OCI-LY3 (cell line): ENCODE data around the gene CAMK2D.

ENCODE experiments used
- EZH2phosphoT487 ChIP-seq: fragments of 200-600 bp; shearing (Covaris generic); IDR thresholded peaks from 2 replicates; pipeline ENCODE4 v1.6.1; 2018; ENCODE audit warnings: antibody characterized with exemption, mixed run types, low read depth
- TF ChIP-seq, protein P1 (sequence below): fragments of 200-600, 300-600 bp; sonication (generic); IDR thresholded peaks from 2 replicates; pipeline ENCODE4 v1.5.1; 2014; ENCODE audit warnings: antibody characterized with exemption, low read length, low read depth

DNA sequence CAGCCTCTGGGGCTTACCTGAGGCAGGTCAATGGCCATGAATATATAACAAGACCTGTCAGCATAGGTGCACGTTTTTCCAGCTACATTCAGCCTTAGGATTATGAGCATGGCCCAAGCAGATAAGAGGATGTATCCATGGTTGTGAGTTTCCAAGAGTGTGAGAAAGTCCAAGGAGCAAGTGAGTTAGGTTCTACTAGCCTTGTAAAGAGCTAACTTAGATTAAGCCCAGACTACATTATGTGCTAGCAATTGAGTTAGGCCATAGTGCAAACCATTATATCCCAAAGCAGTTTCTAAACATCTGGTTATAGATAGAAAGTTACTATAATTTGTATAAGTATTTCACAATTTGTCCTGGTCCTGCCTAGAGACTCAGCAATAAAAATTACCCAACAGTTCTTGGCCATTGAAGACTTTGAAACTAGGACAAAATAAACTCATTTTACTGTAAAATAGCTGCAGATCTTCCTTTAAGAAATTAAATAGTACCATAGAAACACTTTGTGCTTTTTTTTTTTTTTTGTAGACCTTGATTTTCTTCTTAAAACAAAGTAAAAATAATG is 312.0 kb downstream of the CAMK2D start:
- TF ChIP-seq, protein P1, sequence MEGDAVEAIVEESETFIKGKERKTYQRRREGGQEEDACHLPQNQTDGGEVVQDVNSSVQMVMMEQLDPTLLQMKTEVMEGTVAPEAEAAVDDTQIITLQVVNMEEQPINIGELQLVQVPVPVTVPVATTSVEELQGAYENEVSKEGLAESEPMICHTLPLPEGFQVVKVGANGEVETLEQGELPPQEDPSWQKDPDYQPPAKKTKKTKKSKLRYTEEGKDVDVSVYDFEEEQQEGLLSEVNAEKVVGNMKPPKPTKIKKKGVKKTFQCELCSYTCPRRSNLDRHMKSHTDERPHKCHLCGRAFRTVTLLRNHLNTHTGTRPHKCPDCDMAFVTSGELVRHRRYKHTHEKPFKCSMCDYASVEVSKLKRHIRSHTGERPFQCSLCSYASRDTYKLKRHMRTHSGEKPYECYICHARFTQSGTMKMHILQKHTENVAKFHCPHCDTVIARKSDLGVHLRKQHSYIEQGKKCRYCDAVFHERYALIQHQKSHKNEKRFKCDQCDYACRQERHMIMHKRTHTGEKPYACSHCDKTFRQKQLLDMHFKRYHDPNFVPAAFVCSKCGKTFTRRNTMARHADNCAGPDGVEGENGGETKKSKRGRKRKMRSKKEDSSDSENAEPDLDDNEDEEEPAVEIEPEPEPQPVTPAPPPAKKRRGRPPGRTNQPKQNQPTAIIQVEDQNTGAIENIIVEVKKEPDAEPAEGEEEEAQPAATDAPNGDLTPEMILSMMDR = no peak
- no peak for TF ChIP-seq EZH2phosphoT487
